T-helper 17 cell (primary cell): Measurements from ENCODE around the gene ISG15. TPM values are rescaled to one million over a fixed set of nuclear protein-coding genes. Genes with fewer than 3 reads are reported as not detected.
"Not testable (repeated sequence)": the region's sequence is repeated elsewhere in the genome, so short reads cannot be mapped to it uniquely, and the experiment has no call there.

Experiments used
- ATAC-seq: fragments of 150-1000 bp; cut with Tn5 transposase; 2 replicates; pipeline ENCODE4 v1.10.0; 2021; ENCODE audit warnings: mild to moderate bottlenecking, moderate library complexity
- DNase-seq, 3 donors: peaks; one replicate each; pipeline versions ENCODE4 v3.0.0 to v3.0.0-alpha.2; 2020 to 2021
- H3K9me3 ChIP-seq: one replicate; pipeline ENCODE4 v1.7.0; 2013; ENCODE audit warnings: low read length, mild to moderate bottlenecking; ENCODE audit not compliant: control insufficient read depth, poor library complexity, severe bottlenecking
- H3K27ac Mint-ChIP-seq: one replicate; pipeline ENCODE4 v1.8.0; 2022; ENCODE audit warnings: mild to moderate bottlenecking, moderate library complexity, mixed read lengths
- H3K27me3 Mint-ChIP-seq: one replicate; pipeline ENCODE4 v1.8.0; 2022; ENCODE audit warnings: mixed read lengths
- H3K36me3 Mint-ChIP-seq: one replicate; pipeline ENCODE4 v1.8.0; 2022; ENCODE audit warnings: low read depth, mixed read lengths
- H3K4me1 Mint-ChIP-seq: one replicate; pipeline ENCODE4 v1.8.0; 2022; ENCODE audit warnings: mild to moderate bottlenecking, mixed read lengths
- H3K4me3 Mint-ChIP-seq: one replicate; pipeline ENCODE4 v1.8.0; 2022; ENCODE audit warnings: mild to moderate bottlenecking, moderate library complexity, mixed read lengths
- total RNA-seq, 4 donors: library from RNA in 2 of 4; stranded (reverse) in 2 of 4; gene quantifications; one replicate each; pipeline ENCODE4 v1.2.3 and lab custom pipeline; 2022 to 2026

ISG15 gene
- total RNA-seq, 2 donors from 2014 or later = 19.5 to 52.1 TPM

- ATAC-seq, H3K4me1 Mint-ChIP-seq, DNase-seq, H3K9me3 ChIP-seq, H3K36me3 Mint-ChIP-seq, H3K4me3 Mint-ChIP-seq, H3K27ac Mint-ChIP-seq: not testable (repeated sequence)
- H3K27me3 Mint-ChIP-seq = peaks cover 26% of the 10 kb centered on the region
Measured at GRCh38 chr1:994546-994945, 18.8 kb upstream of the ISG15 start.

GRCh38 chr1:995665-996633, 17.3 kb upstream of the ISG15 start:
- DNase-seq (no peak), ATAC-seq (no peak)
- Mint-ChIP-seq H3K36me3 (peaks cover 4% of the 10 kb centered on the region), H3K27me3 (peaks cover 12% of the 10 kb centered on the region), H3K4me3 (no peak overlapping the region), H3K4me1 (peaks cover 9% of the 10 kb centered on the region), H3K27ac (no peak overlapping the region)
- no peaks in the 10 kb centered on the region for H3K9me3 ChIP-seq

GRCh38 chr1:996851-997712, 16.2 kb upstream of the ISG15 start:
- no peaks in the 10 kb centered on the region for H3K9me3 ChIP-seq
- Mint-ChIP-seq H3K4me1 (peaks cover 9% of the 10 kb centered on the region), H3K4me3 (no peak overlapping the region), H3K36me3 (peaks cover 2% of the 10 kb centered on the region), H3K27me3 (peaks cover 8% of the 10 kb centered on the region), H3K27ac (no peak overlapping the region)
- ATAC-seq (no peak), DNase-seq (no peak)

- Mint-ChIP-seq H3K4me1 (peaks cover 9% of the 10 kb centered on the region), H3K27ac (no peak overlapping the region), H3K36me3 (peaks cover 2% of the 10 kb centered on the region), H3K27me3 (peaks cover 8% of the 10 kb centered on the region), H3K4me3 (no peak overlapping the region)
- DNase-seq = no peak
- ATAC-seq = no peak
- no peaks in the 10 kb centered on the region for H3K9me3 ChIP-seq
Measured at GRCh38 chr1:997713-997992, 15.6 kb upstream of the ISG15 start.

- H3K27ac Mint-ChIP-seq = no peak overlapping the region
- peak overlapping the region; percentile 36 for H3K4me3 Mint-ChIP-seq
- peaks cover 9% of the 10 kb centered on the region for H3K4me1 Mint-ChIP-seq
- ATAC-seq = no peak
- no peak for DNase-seq
- H3K9me3 ChIP-seq = no peaks in the 10 kb centered on the region
- H3K27me3 Mint-ChIP-seq = peaks cover 12% of the 10 kb centered on the region
- H3K36me3 Mint-ChIP-seq = peaks cover 2% of the 10 kb centered on the region
Measured at GRCh38 chr1:997993-998744, 15.1 kb upstream of the ISG15 start.

GRCh38 chr1:998745-998994, 14.6 kb upstream of the ISG15 start:
- DNase-seq = no peak
- Mint-ChIP-seq H3K4me3 (peak overlapping the region; percentile 36), H3K36me3 (peaks cover 2% of the 10 kb centered on the region), H3K27me3 (peaks cover 16% of the 10 kb centered on the region), H3K4me1 (peaks cover 9% of the 10 kb centered on the region), H3K27ac (no peak overlapping the region)
- no peaks in the 10 kb centered on the region for H3K9me3 ChIP-seq
- no peak for ATAC-seq

GRCh38 chr1:998995-999724, 14.1 kb upstream of the ISG15 start:
- DNase-seq = no peak
- no peak overlapping the region for H3K27ac Mint-ChIP-seq

GRCh38 chr1:999725-1000356, 13.5 kb upstream of the ISG15 start, which contains the start of gene HES4:
Gene HES4 (minus strand): TSS chr1:1000097. CDS start chr1:999973, 124 bp downstream.
- Mint-ChIP-seq H3K27ac (peak within 1 kb of the TSS; percentile 82), H3K27me3 (peaks cover 19% of the 10 kb centered on the region), H3K36me3 (peaks cover 4% of the 10 kb centered on the region), H3K4me3 (peak within 1 kb of the TSS; percentile 80), H3K4me1 (peaks cover 13% of the 10 kb centered on the region)
- ATAC-seq (peak; percentile 66), DNase-seq (peak in 2 of 3 donors; percentile 49)
- H3K9me3 ChIP-seq = no peaks in the 10 kb centered on the region

More at GRCh38 chr1:998995-999724, 14.1 kb upstream of the ISG15 start:
- H3K9me3 ChIP-seq = no peaks in the 10 kb centered on the region
- Mint-ChIP-seq H3K27me3 (peaks cover 17% of the 10 kb centered on the region), H3K4me1 (peaks cover 9% of the 10 kb centered on the region), H3K4me3 (peak overlapping the region; percentile 62), H3K36me3 (peaks cover 2% of the 10 kb centered on the region)
- peak; percentile 13 for ATAC-seq

GRCh38 chr1:1000357-1001056, 12.8 kb upstream of the ISG15 start:
- H3K4me3 Mint-ChIP-seq = peak overlapping the region; percentile 80
- peak overlapping the region; percentile 82 for H3K27ac Mint-ChIP-seq
- ATAC-seq (peak; percentile 58), DNase-seq (peak; percentile 54 to 72 (median 64))
- peaks cover 4% of the 10 kb centered on the region for H3K36me3 Mint-ChIP-seq
- H3K27me3 Mint-ChIP-seq = peaks cover 21% of the 10 kb centered on the region
- peaks cover 18% of the 10 kb centered on the region for H3K4me1 Mint-ChIP-seq
- H3K9me3 ChIP-seq = no peaks in the 10 kb centered on the region

- DNase-seq (no peak), ATAC-seq (no peak)
- Mint-ChIP-seq H3K36me3 (peaks cover 4% of the 10 kb centered on the region), H3K27ac (peak overlapping the region; percentile 82), H3K4me1 (peaks cover 15% of the 10 kb centered on the region), H3K4me3 (peak overlapping the region; percentile 80), H3K27me3 (peaks cover 24% of the 10 kb centered on the region)
- no peaks in the 10 kb centered on the region for H3K9me3 ChIP-seq
Measured at GRCh38 chr1:1001057-1001783, 12.1 kb upstream of the ISG15 start.

- no peak for ATAC-seq
- Mint-ChIP-seq H3K4me1 (peaks cover 9% of the 10 kb centered on the region), H3K4me3 (no peak overlapping the region), H3K36me3 (peaks cover 4% of the 10 kb centered on the region), H3K27me3 (peaks cover 42% of the 10 kb centered on the region), H3K27ac (no peak overlapping the region)
- no peak for DNase-seq
- no peaks in the 10 kb centered on the region for H3K9me3 ChIP-seq
Measured at GRCh38 chr1:1003618-1004419, 9.5 kb upstream of the ISG15 start.
